Ascending aorta (tissue), 2 donors: ENCODE results near the gene UNG. TPM values are rescaled to one million over a fixed set of nuclear protein-coding genes. Genes with fewer than 3 reads are reported as not detected.

Experiments used
- DNase-seq, 2 donors: peaks; one replicate each; pipeline ENCODE4 v3.0.0-alpha.2; 2019; ENCODE audit warnings: low spot score in 2 of 2
- H3K27ac ChIP-seq, 2 donors: fragments of 200-600 bp; sonication (generic); one replicate each; pipeline ENCODE4 v1.5.1; 2016 to 2017; ENCODE audit warnings: mild to moderate bottlenecking in 1 of 2
- H3K27me3 ChIP-seq: fragments of 200-600 bp; sonication (generic); one replicate; pipeline ENCODE4 v1.5.1; 2017
- H3K36me3 ChIP-seq, 2 donors: fragments of 200-600 bp; sonication (generic); one replicate each; pipeline ENCODE4 v1.5.1; 2016
- H3K4me1 ChIP-seq, 2 donors: fragments of 200-600 bp; sonication (generic); one replicate each; pipeline ENCODE4 v1.5.1; 2016 to 2017; ENCODE audit warnings: mild to moderate bottlenecking in 1 of 2
- H3K4me3 ChIP-seq, 2 donors: fragments of 200-600 bp; sonication (generic); one replicate each; pipeline ENCODE4 v1.5.1; 2016 to 2017; ENCODE audit warnings: mild to moderate bottlenecking in 1 of 2
- H3K9me3 ChIP-seq, 2 donors: fragments of 200-600 bp; sonication (generic); one replicate each; pipeline ENCODE4 v1.5.1; 2016
- CTCF ChIP-seq, 3 experiments: fragments of 200-600 bp in 2 of 3; fragments of 450-650 bp in 1 of 3; sonication (generic) in 2 of 3; IDR thresholded peaks; one replicate each; pipeline ENCODE4 v1.5.1; 2016 to 2019; ENCODE audit warnings: antibody characterized with exemption in 3 of 3, mild to moderate bottlenecking in 1 of 3, moderate library complexity in 1 of 3
- intact Hi-C: fragments of 100-400 bp; cut with DNase I; formaldehyde crosslinking; loops from one replicate; pipeline ENCODE4 v1.15.1; 2023
- total RNA-seq: library from RNA; depleted of rRNA; stranded (reverse); fragments of >200 nt; gene quantifications from one replicate; pipeline ENCODE4 v1.1.0, GENCODE V29; 2016

The UNG gene
- total RNA-seq, 1 donor from 2014 or later = 42.4 TPM

DNA sequence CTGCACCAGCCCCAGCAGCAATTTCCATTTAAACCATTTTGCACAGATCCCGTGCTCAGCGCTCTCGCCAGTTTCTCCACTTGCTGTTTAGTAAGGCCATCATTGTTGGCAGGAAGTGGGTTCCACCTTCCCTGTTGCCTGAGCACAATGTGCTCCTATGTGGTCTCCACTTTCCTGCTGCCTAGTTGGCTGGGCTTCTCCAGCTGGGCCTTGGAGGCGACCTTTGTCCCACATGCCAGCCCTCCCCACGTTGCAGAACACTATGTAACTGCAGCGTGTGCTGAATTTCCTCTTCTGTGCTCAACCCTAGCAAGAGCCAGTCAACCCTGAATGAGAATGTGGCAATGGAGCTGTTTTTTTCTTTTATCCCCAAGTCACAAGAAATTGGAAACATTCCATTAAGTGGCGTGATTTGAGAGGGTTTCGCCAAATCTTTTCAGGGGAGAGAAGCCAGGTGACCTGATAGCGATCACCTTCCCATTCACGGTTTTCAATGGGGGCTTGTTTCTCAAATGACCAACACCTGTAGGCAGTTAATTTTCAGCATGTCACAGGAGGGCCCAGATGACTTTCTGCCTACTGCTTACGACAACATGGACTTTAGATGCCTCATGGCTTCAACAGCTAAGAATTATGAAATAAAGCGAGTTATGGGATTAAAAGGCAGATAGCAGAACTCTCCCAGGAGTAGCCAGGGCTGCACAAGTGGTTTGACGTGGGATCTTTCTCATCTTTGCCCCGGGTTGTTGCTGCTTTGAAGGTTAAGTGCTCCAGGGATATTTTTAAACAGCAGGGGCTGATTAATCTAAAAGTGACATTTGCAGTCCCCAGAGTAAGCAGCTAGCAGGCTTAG is 18.6 kb downstream of the UNG start, which contains the start of gene ACACB:
Gene ACACB, plus strand, starts transcription at position 830 of the 853 bp plus-strand sequence. CDS start 22,819 bp downstream, outside the sequence.
- Histone ChIP-seq H3K4me1 (peaks cover 2 to 29% of the 10 kb centered on the region in 2 donors), H3K9me3 (no peaks in the 10 kb centered on the region), H3K27me3 (no peaks in the 10 kb centered on the region), H3K27ac (peak within 1 kb of the TSS in 1 of 2 donors; percentile 64), H3K4me3 (no peak within 1 kb of the TSS), H3K36me3 (no peaks in the 10 kb centered on the region)
- intact Hi-C loops = no loop called here
- DNase-seq = peak; percentile 27 to 77
- no peak for TF ChIP-seq CTCF (IDR thresholded peaks at IDR 0.05)

GRCh38 chr12:109116611-109116949 is 19.2 kb downstream of the UNG start:
- DNase-seq = no peak
- no peak overlapping the region for H3K4me3 ChIP-seq

DNA sequence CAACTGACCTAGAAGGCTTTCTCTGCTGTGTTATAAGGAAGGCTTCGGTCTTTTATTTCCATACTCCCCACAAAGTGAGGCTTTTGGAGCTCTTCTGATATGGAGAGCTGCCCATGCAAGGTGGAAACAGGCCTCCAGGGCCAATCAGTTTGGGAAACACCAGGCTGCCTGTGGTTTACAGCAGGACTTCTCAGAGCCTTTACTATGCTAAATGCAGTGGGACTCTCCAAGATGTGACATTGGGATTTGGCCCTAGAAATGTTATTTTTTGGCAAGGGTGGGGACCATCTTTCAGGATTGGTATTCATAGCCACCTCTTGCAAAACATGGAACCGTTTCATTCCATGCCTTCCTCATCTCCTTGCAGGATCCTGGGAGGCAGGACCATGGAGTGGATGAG is 22.7 kb downstream of the UNG start:
- TF ChIP-seq CTCF (IDR thresholded peaks at IDR 0.05) = no peak
- Histone ChIP-seq H3K4me1 (peaks cover 0 to 15% of the 10 kb centered on the region in 2 donors), H3K27ac (no peak overlapping the region), H3K36me3 (no peaks in the 10 kb centered on the region), H3K4me3 (no peak overlapping the region), H3K9me3 (no peaks in the 10 kb centered on the region), H3K27me3 (no peaks in the 10 kb centered on the region)
- DNase-seq = no peak
- intact Hi-C loops = no loop called here

More at GRCh38 chr12:109116611-109116949, 19.2 kb downstream of the UNG start:
- Histone ChIP-seq H3K4me1 (peaks cover 2 to 29% of the 10 kb centered on the region in 2 donors), H3K27ac (peak overlapping the region in 1 of 2 donors; percentile 64), H3K27me3 (no peaks in the 10 kb centered on the region), H3K9me3 (no peaks in the 10 kb centered on the region), H3K36me3 (no peaks in the 10 kb centered on the region)
- TF ChIP-seq CTCF (IDR thresholded peaks at IDR 0.05) = no peak
- intact Hi-C loops = no loop called here

DNA sequence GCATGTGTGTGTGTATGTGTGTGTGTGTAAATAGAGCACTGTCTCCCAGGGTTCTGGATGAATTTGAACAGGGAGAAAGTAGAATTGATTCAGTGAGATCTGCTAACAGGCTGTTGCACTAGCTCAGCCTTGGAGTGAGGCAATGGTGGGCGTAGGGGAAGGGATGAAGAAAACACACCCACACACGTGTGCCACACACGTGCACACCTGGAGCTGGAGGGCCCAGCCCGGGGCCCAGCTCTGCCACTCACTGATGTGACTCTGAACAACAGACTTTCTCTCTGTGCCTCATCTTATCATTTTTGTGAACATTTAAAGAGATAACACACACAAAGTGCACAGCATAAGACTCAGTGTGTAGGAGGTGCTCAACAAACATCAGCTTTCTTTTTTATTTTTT is 23.2 kb downstream of the UNG start:
- DNase-seq = no peak
- peaks cover 0 to 12% of the 10 kb centered on the region in 2 donors for H3K4me1 ChIP-seq
- H3K9me3 ChIP-seq = no peaks in the 10 kb centered on the region
- no peak for TF ChIP-seq CTCF (IDR thresholded peaks at IDR 0.05)
- no peak overlapping the region for H3K4me3 ChIP-seq
- H3K36me3 ChIP-seq = no peaks in the 10 kb centered on the region
- no peaks in the 10 kb centered on the region for H3K27me3 ChIP-seq
- intact Hi-C loops = no loop called here
- H3K27ac ChIP-seq = no peak overlapping the region

DNA sequence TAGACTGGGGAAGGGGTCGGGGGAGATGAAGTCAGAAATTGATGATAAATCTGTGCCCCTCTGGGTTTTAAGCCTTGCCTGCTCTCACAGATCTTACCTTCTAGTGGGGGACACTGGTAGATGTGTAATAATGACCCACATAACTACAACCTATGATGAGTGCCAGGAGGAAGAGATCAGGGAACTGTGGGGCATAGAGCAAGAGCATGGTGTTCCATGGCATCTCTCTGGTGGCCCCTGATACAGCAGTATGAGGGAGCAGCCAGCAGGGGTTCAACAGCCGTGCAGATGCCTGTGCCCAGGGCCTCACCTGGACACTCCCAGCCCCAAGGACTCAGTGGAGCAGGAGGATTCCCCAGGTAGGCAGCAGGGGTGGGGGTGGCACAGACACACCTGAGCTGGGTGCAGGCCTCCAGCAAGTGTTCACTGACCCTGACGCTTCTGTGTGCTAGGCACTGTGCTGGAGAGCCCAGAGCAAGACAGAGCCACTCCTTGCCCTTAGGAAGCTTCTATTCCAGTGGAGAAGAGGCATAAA is 24.0 kb downstream of the UNG start:
- Histone ChIP-seq H3K4me1 (peaks cover 0 to 7% of the 10 kb centered on the region in 2 donors), H3K36me3 (no peaks in the 10 kb centered on the region), H3K4me3 (no peak overlapping the region), H3K27ac (no peak overlapping the region), H3K9me3 (no peaks in the 10 kb centered on the region), H3K27me3 (no peaks in the 10 kb centered on the region)
- intact Hi-C loops = no loop called here
- TF ChIP-seq CTCF (IDR thresholded peaks at IDR 0.05) = no peak
- DNase-seq = no peak
